Panc1 (cell line): Measurements from ENCODE around the gene GPR107. TPM values are rescaled to one million over a fixed set of nuclear protein-coding genes. Genes with fewer than 3 reads are reported as not detected.
A peak's percentile ranks its signal among the peaks of the same experiment; 100 is the strongest.

Experiments used
- ATAC-seq: fragments of 200-7000 bp; cut with Tn5 transposase; 2 replicates; pipeline ENCODE4 v1.9.1; 2020; ENCODE audit warnings: mild to moderate bottlenecking, moderate library complexity
- BruUV-seq: library from RNA; stranded (reverse); fragments of 400-500 nt; replicated peaks from 2 replicates; lab custom pipeline; 2021; lab: Mats Ljungman, UMichigan
- CTCF ChIA-PET: fragments of 300-600 bp; sonication (Branson Sonifier 250); formaldehyde crosslinking; loops from one replicate; lab custom pipeline; 2022; ENCODE audit warnings: antibody characterized with exemption; lab: Charles Lee
- POLR2A ChIA-PET: fragments of 300-600 bp; sonication (Branson Sonifier 250); formaldehyde crosslinking; loops from one replicate; lab custom pipeline; 2022; ENCODE audit warnings: antibody characterized with exemption; lab: Charles Lee
- DNase-seq: peaks from one replicate; pipeline ENCODE4 v3.0.0-alpha.2; 2010; ENCODE audit warnings: low read depth, low spot score
- H3K27ac ChIP-seq: 2 replicates; pipeline ENCODE4 v1.5.1; 2011; ENCODE audit warnings: mild to moderate bottlenecking, low read length, inconsistent platforms
- H3K27me3 ChIP-seq: fragments of 200-500 bp; sonication (Bioruptor generic); 2 replicates; pipeline ENCODE4 v1.6.0; 2014; ENCODE audit warnings: low read length, inconsistent platforms; ENCODE audit not compliant: control insufficient read depth, insufficient read depth
- H3K36me3 ChIP-seq: fragments of 200-500 bp; sonication (Bioruptor generic); 2 replicates; pipeline ENCODE4 v1.5.1; 2014; ENCODE audit warnings: inconsistent platforms, mild to moderate bottlenecking, low read length, moderate library complexity; ENCODE audit not compliant: control insufficient read depth, insufficient read depth
- H3K4me1 ChIP-seq: 2 replicates; pipeline ENCODE4 v1.5.1; 2011; ENCODE audit warnings: inconsistent platforms, mild to moderate bottlenecking, low read length, moderate library complexity; ENCODE audit not compliant: control insufficient read depth, insufficient read depth
- H3K4me3 ChIP-seq, 2 experiments: 2 replicates each; pipeline ENCODE4 v1.5.1; 2011 to 2012; ENCODE audit warnings: low read depth in 2 of 2, low read length in 2 of 2, mild to moderate bottlenecking in 2 of 2, inconsistent platforms in 1 of 2, moderate library complexity in 1 of 2
- H3K9me3 ChIP-seq: fragments of 200-500 bp; sonication (Bioruptor generic); 2 replicates; pipeline ENCODE4 v1.5.1; 2014; ENCODE audit warnings: low read depth, mild to moderate bottlenecking, inconsistent platforms, low read length, moderate library complexity; ENCODE audit not compliant: control insufficient read depth, insufficient read depth
- POLR2AphosphoS5 ChIP-seq: IDR thresholded peaks from 2 replicates; pipeline ENCODE4 v1.6.1; 2012; ENCODE audit warnings: mild to moderate bottlenecking, low read depth, low read length, moderate library complexity
- REST ChIP-seq, 2 experiments: IDR thresholded peaks; 2 replicates each; pipeline ENCODE4 v1.6.1; 2011 to 2012; ENCODE audit warnings: low read depth in 2 of 2, control low read depth in 1 of 2, low read length in 1 of 2, mild to moderate bottlenecking in 1 of 2, moderate library complexity in 1 of 2; ENCODE audit not compliant: insufficient read depth in 1 of 2
- SIN3A ChIP-seq: IDR thresholded peaks from 2 replicates; pipeline ENCODE4 v1.6.1; 2012; ENCODE audit warnings: low read depth, mild to moderate bottlenecking, low read length, moderate library complexity, borderline replicate concordance; ENCODE audit not compliant: insufficient read depth
- TCF7L2 ChIP-seq: IDR thresholded peaks from 2 replicates; pipeline ENCODE4 v1.6.1; 2011; ENCODE audit warnings: mild to moderate bottlenecking, low read depth, low read length, inconsistent platforms
- in situ Hi-C: cut with HindIII; loops from 2 replicates; pipeline ENCODE4 v1.10.0; 2016; ENCODE audit warnings: low sequenced_read_pairs, low pct_unique_long_range_greater_than_20kb
- intact Hi-C: fragments of 100-400 bp; cut with micrococcal nuclease; formaldehyde crosslinking; loops from one replicate; pipeline ENCODE4 v1.10.0; 2022; ENCODE audit not compliant: unreplicated experiment
- total RNA-seq: library from RNA; stranded (reverse); gene quantifications from one replicate; pipeline ENCODE4 v1.2.1, GENCODE V29; 2021; ENCODE audit not compliant: unreplicated experiment
- TF ChIP-seq, protein P1 (sequence below): fragments of 450-650 bp; IDR thresholded peaks from 2 replicates; pipeline ENCODE4 v1.5.1; 2017; ENCODE audit warnings: mild to moderate bottlenecking

GPR107 gene
- total RNA-seq, 1 experiment from 2014 or later: 43.0 TPM

- H3K9me3 ChIP-seq: no peaks in the 10 kb centered on the region
- ChIA-PET CTCF (interaction anchor here (0.6 kb wide), 1 partner anchor 63 kb away, joined by 7 read pairs; no protein-coding TSS in a partner anchor), POLR2A (no interaction called here)
- no peaks in the 10 kb centered on the region for H3K27me3 ChIP-seq
- H3K27ac ChIP-seq: no peak overlapping the region
- in situ Hi-C loops: no loop called here
- H3K4me1 ChIP-seq: no peaks in the 10 kb centered on the region; the same call in 1 of the 2 replicates
- ATAC-seq: no peak
- no peaks in the 10 kb centered on the region; the same call in 1 of the 2 replicates for H3K36me3 ChIP-seq
- intact Hi-C loops: no loop called here
- H3K4me3 ChIP-seq: peak overlapping the region; percentile 45 to 50
- TF ChIP-seq REST (IDR thresholded peaks at IDR 0.05; ENCODE audit: insufficient read depth in 1 of 2, low read depth in 2 of 2, low read length in 1 of 2) (no peak), SIN3A (no peak), TCF7L2 (no peak), POLR2AphosphoS5 (no peak)
- TF ChIP-seq, protein P1, sequence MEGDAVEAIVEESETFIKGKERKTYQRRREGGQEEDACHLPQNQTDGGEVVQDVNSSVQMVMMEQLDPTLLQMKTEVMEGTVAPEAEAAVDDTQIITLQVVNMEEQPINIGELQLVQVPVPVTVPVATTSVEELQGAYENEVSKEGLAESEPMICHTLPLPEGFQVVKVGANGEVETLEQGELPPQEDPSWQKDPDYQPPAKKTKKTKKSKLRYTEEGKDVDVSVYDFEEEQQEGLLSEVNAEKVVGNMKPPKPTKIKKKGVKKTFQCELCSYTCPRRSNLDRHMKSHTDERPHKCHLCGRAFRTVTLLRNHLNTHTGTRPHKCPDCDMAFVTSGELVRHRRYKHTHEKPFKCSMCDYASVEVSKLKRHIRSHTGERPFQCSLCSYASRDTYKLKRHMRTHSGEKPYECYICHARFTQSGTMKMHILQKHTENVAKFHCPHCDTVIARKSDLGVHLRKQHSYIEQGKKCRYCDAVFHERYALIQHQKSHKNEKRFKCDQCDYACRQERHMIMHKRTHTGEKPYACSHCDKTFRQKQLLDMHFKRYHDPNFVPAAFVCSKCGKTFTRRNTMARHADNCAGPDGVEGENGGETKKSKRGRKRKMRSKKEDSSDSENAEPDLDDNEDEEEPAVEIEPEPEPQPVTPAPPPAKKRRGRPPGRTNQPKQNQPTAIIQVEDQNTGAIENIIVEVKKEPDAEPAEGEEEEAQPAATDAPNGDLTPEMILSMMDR: no peak
- DNase-seq: no peak
- no TSS peak for BruUV-seq
Measured at GRCh38 chr9:130173666-130173983, 119.9 kb downstream of the GPR107 start.

DNA sequence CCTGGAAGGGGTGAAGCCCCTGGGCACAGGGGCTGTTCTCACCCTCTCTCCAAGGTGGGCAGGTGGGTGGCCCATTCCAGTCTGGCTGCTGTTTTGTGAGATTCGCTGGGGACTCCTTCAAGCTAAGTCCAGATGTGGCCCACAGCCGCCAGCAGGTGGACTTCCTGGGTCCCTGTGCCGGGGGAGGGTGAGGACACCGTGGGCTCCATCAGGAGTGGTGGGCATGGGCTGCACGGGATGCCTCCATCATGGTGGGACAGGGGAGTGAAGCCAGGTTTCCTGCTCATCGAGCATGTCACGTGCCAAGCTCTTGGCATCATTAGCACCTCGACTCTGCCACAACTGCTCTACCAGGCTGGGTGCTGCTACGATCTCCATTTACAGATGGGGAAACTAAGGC is 120.3 kb downstream of the GPR107 start:
- BruUV-seq: no TSS peak
- Histone ChIP-seq H3K9me3 (no peaks in the 10 kb centered on the region), H3K4me3 (peak overlapping the region in 1 of 2 experiments; percentile 50; a peak in 2 of 4 replicates), H3K36me3 (no peaks in the 10 kb centered on the region; the same call in 1 of the 2 replicates), H3K27me3 (no peaks in the 10 kb centered on the region), H3K27ac (no peak overlapping the region), H3K4me1 (no peaks in the 10 kb centered on the region; the same call in 1 of the 2 replicates)
- ChIA-PET CTCF (interaction anchor here (0.6 kb wide), 1 partner anchor 45 kb away, joined by 4 read pairs; no protein-coding TSS in a partner anchor), POLR2A (no interaction called here)
- TF ChIP-seq, protein P1: no peak
- TF ChIP-seq TCF7L2 (no peak), SIN3A (no peak), POLR2AphosphoS5 (no peak), REST (IDR thresholded peaks at IDR 0.05; ENCODE audit: insufficient read depth in 1 of 2, low read depth in 2 of 2, low read length in 1 of 2) (no peak)
- DNase-seq: no peak
- ATAC-seq: no peak
- intact Hi-C loops: no loop called here
- in situ Hi-C loops: no loop called here
